Thyroid gland (tissue), 4 donors: Measurements from ENCODE around the gene POT1. TPM values are rescaled to one million over a fixed set of nuclear protein-coding genes. Genes with fewer than 3 reads are reported as not detected.

Experiments used
- DNase-seq, 2 donors: peaks; one replicate each; pipeline ENCODE4 v3.0.0-alpha.2; 2019
- H3K27ac ChIP-seq, 3 donors: fragments of 200-600 bp; sonication (generic); 1 replicate in 2 of 3; 2 replicates in 1 of 3; pipeline ENCODE4 v1.5.1; 2016 to 2019; ENCODE audit warnings: mild to moderate bottlenecking in 1 of 3, moderate library complexity in 1 of 3
- H3K27me3 ChIP-seq: fragments of 200-600 bp; sonication (generic); one replicate; pipeline ENCODE4 v1.5.1; 2019
- H3K36me3 ChIP-seq, 2 donors: fragments of 200-600 bp; sonication (generic); one replicate each; pipeline ENCODE4 v1.5.1; 2016 to 2019
- H3K4me1 ChIP-seq, 2 donors: fragments of 200-600 bp; sonication (generic); one replicate each; pipeline ENCODE4 v1.5.1; 2017 to 2019
- H3K4me3 ChIP-seq, 3 donors: fragments of 200-600 bp; sonication (generic); replicated peaks in 1 of 3; 1 replicate in 2 of 3; 2 replicates in 1 of 3; pipeline ENCODE4 v1.5.1; 2016; ENCODE audit warnings: mild to moderate bottlenecking in 1 of 3
- H3K9me3 ChIP-seq: fragments of 200-600 bp; sonication (generic); one replicate; pipeline ENCODE4 v1.5.1; 2017
- CTCF ChIP-seq, 6 experiments: fragments of 200-600 bp in 3 of 6; fragments of 450-650 bp in 3 of 6; sonication (generic) in 3 of 6; IDR thresholded peaks; one replicate each; pipeline ENCODE4 v1.5.1; 2016 to 2019; ENCODE audit warnings: antibody characterized with exemption in 6 of 6, mild to moderate bottlenecking in 2 of 6, inconsistent platforms in 1 of 6, moderate library complexity in 1 of 6
- POLR2A ChIP-seq, 2 donors: fragments of 450-650 bp; IDR thresholded peaks; one replicate each; pipeline ENCODE4 v1.6.1; 2017; ENCODE audit warnings: antibody characterized with exemption in 2 of 2, mild to moderate bottlenecking in 2 of 2, moderate library complexity in 1 of 2
- WGBS, 2 donors: methylation state at CpG; one replicate each; pipeline ENCODE4 v1.1.5; 2017; 5-methylcytosine and 5-hydroxymethylcytosine counted together
- intact Hi-C: fragments of 100-400 bp; cut with DNase I; formaldehyde crosslinking; loops from one replicate; pipeline ENCODE4 v1.15.1; 2023
- total RNA-seq, 4 donors: library from RNA; depleted of rRNA; stranded (reverse); fragments of >200 nt; gene quantifications; one replicate each; pipeline ENCODE4 v1.2.3, GENCODE V29; 2016

The POT1 gene
- total RNA-seq, 4 donors from 2014 or later, result 30.6 to 48.4 (median 35.4) TPM

GRCh38 chr7:124813994-124814798, 115.4 kb downstream of the POT1 start:
- no peaks in the 10 kb centered on the region for H3K36me3 ChIP-seq
- no peaks in the 10 kb centered on the region for H3K4me1 ChIP-seq
- intact Hi-C loops, result no loop called here
- H3K27ac ChIP-seq, result no peak overlapping the region
- WGBS, 2 donors, result 93 to 94% methylated on average over 2 of the region's 2 CpGs
- no peaks in the 10 kb centered on the region for H3K9me3 ChIP-seq
- TF ChIP-seq CTCF (IDR thresholded peaks at IDR 0.05), result no peak
- TF ChIP-seq POLR2A (IDR thresholded peaks at IDR 0.05), result no peak
- DNase-seq, result no peak
- no peaks in the 10 kb centered on the region for H3K27me3 ChIP-seq
- no peak overlapping the region for H3K4me3 ChIP-seq

- no peak for DNase-seq
Measured at GRCh38 chr7:124812764-124813163, 116.9 kb downstream of the POT1 start.

GRCh38 chr7:124811341-124811740, 118.3 kb downstream of the POT1 start:
- no peak for DNase-seq
- intact Hi-C loops, result no loop called here
- H3K9me3 ChIP-seq, result no peaks in the 10 kb centered on the region
- H3K27me3 ChIP-seq, result no peaks in the 10 kb centered on the region
- no peak overlapping the region for H3K27ac ChIP-seq
- no peaks in the 10 kb centered on the region for H3K36me3 ChIP-seq
- H3K4me1 ChIP-seq, result no peaks in the 10 kb centered on the region
- no peak overlapping the region for H3K4me3 ChIP-seq
- WGBS, 2 donors, result 90 to 97% methylated on average over 1 of the region's 1 CpG
- TF ChIP-seq POLR2A (IDR thresholded peaks at IDR 0.05) (no peak), CTCF (IDR thresholded peaks at IDR 0.05) (no peak)

More at GRCh38 chr7:124812764-124813163, 116.9 kb downstream of the POT1 start:
- no peaks in the 10 kb centered on the region for H3K4me1 ChIP-seq
- no peaks in the 10 kb centered on the region for H3K36me3 ChIP-seq
- 79 to 80% methylated on average over 2 of the region's 2 CpGs for WGBS, 2 donors
- no peak overlapping the region for H3K27ac ChIP-seq
- H3K4me3 ChIP-seq, result no peak overlapping the region
- no peaks in the 10 kb centered on the region for H3K27me3 ChIP-seq
- TF ChIP-seq POLR2A (IDR thresholded peaks at IDR 0.05) (no peak), CTCF (IDR thresholded peaks at IDR 0.05) (no peak)
- no peaks in the 10 kb centered on the region for H3K9me3 ChIP-seq
- intact Hi-C loops, result no loop called here

GRCh38 chr7:124810605-124811004, 119.0 kb downstream of the POT1 start:
- Histone ChIP-seq H3K9me3 (no peaks in the 10 kb centered on the region), H3K4me3 (no peak overlapping the region), H3K4me1 (no peaks in the 10 kb centered on the region), H3K27ac (no peak overlapping the region), H3K36me3 (no peaks in the 10 kb centered on the region), H3K27me3 (no peaks in the 10 kb centered on the region)
- intact Hi-C loops, result no loop called here
- WGBS, 2 donors, result 73 to 74% methylated on average over 3 of the region's 3 CpGs
- no peak for DNase-seq
- no peak for TF ChIP-seq POLR2A (IDR thresholded peaks at IDR 0.05)
- TF ChIP-seq CTCF (IDR thresholded peaks at IDR 0.05), result no peak

- no peak overlapping the region for H3K4me3 ChIP-seq
- intact Hi-C loops, result no loop called here
- H3K27ac ChIP-seq, result no peak overlapping the region
- no peaks in the 10 kb centered on the region for H3K27me3 ChIP-seq
- no peaks in the 10 kb centered on the region for H3K9me3 ChIP-seq
- TF ChIP-seq POLR2A (IDR thresholded peaks at IDR 0.05), result no peak
- TF ChIP-seq CTCF (IDR thresholded peaks at IDR 0.05), result no peak
- no peaks in the 10 kb centered on the region for H3K36me3 ChIP-seq
- no peaks in the 10 kb centered on the region for H3K4me1 ChIP-seq
- DNase-seq, result no peak
- WGBS, 2 donors, result 85 to 86% methylated on average over 5 of the region's 5 CpGs
Measured at GRCh38 chr7:124808206-124808605, 121.4 kb downstream of the POT1 start.
